ENCODE results near the gene LECT2. TPM values are rescaled to one million over a fixed set of nuclear protein-coding genes. Genes with fewer than 3 reads are reported as not detected.

LECT2 gene
- polyA plus RNA-seq, 1 donor (not counting 4 experiments of a cell fraction or from before 2014, with no cell fraction given), result not detected

- no peak overlapping the region for H3K4me3 ChIP-seq (ENCODE audit: control insufficient read depth in 2 of 3, extremely low read depth in 1 of 3, insufficient read depth in 2 of 3, low read depth in 1 of 3, low read length in 3 of 3)
- H3K27ac ChIP-seq (ENCODE audit: control insufficient read depth, insufficient read depth, low read length), result no peak overlapping the region
- dilution Hi-C loops (cut with MboI; ENCODE audit: extremely low pct_ligation_motif_present, low sequenced_read_pairs), result no loop called here
- H3K79me2 ChIP-seq (ENCODE audit: control insufficient read depth, insufficient read depth, low read length), result no peaks in the 10 kb centered on the region
- TF ChIP-seq EZH2 (IDR thresholded peaks at IDR 0.05; ENCODE audit: low read length), result no peak
- TF ChIP-seq, protein P1, sequence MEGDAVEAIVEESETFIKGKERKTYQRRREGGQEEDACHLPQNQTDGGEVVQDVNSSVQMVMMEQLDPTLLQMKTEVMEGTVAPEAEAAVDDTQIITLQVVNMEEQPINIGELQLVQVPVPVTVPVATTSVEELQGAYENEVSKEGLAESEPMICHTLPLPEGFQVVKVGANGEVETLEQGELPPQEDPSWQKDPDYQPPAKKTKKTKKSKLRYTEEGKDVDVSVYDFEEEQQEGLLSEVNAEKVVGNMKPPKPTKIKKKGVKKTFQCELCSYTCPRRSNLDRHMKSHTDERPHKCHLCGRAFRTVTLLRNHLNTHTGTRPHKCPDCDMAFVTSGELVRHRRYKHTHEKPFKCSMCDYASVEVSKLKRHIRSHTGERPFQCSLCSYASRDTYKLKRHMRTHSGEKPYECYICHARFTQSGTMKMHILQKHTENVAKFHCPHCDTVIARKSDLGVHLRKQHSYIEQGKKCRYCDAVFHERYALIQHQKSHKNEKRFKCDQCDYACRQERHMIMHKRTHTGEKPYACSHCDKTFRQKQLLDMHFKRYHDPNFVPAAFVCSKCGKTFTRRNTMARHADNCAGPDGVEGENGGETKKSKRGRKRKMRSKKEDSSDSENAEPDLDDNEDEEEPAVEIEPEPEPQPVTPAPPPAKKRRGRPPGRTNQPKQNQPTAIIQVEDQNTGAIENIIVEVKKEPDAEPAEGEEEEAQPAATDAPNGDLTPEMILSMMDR (optimal IDR thresholded peaks at IDR 0.05 in 1 of 3, IDR thresholded peaks at IDR 0.05 in 1 of 3, conservative IDR thresholded peaks at IDR 0.05 in 1 of 3; ENCODE audit: extremely low read depth in 1 of 3, insufficient read depth in 2 of 3, low read length in 3 of 3), result no peak
- no peaks in the 10 kb centered on the region for H3K36me3 ChIP-seq (ENCODE audit: control insufficient read depth in 2 of 2, extremely low read depth in 1 of 2, insufficient read depth in 2 of 2, low read length in 2 of 2)
- H3K9me3 ChIP-seq (ENCODE audit: control insufficient read depth, low read depth, low read length), result no peaks in the 10 kb centered on the region
- FAIRE-seq (no peak), DNase-seq (ENCODE audit: low read depth, low spot score) (no peak)
- H3K4me1 ChIP-seq (ENCODE audit: control insufficient read depth, extremely low read depth, insufficient read depth, low read length), result no peaks in the 10 kb centered on the region
- no peak overlapping the region for H2AFZ ChIP-seq (ENCODE audit: control insufficient read depth, low read length)
- no peak overlapping the region for H3K9ac ChIP-seq (ENCODE audit: control insufficient read depth, extremely low read depth, insufficient read depth, low read length)
- H3K27me3 ChIP-seq (ENCODE audit: control insufficient read depth, extremely low read depth, insufficient read depth, low read length), result peaks cover 35% of the 10 kb centered on the region
- no peaks in the 10 kb centered on the region for H4K20me1 ChIP-seq (ENCODE audit: control insufficient read depth, extremely low read depth, insufficient read depth, low read length)
- H3K9me1 ChIP-seq (ENCODE audit: control insufficient read depth, extremely low read depth, insufficient read depth, low read length), result no peaks in the 10 kb centered on the region
- H3K4me2 ChIP-seq (ENCODE audit: control insufficient read depth, extremely low read depth, insufficient read depth, low read depth, low read length), result no peak overlapping the region
These were observed 19.8 kb downstream of the LECT2 start for GRCh38 chr5:135934939-135935338.

DNA sequence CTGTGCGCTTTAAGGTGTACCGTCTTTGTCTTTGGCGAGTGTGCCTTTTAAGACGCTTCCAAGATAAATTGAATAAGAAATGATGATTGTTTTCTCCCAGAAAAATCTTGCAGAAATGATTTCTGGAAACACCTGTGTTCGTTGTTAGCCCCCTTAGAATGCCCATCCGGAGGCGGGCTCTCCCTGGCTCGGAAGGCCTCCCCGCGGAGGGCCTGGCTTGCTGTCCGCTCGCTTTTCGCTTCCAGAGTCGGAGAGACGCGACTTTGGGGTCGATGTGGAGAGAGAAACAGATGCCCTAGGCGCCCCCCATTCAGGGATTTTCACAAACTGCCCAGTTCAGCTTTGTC lies 23.9 kb downstream of the LECT2 start:
- no peak overlapping the region for H3K4me2 ChIP-seq (ENCODE audit: control insufficient read depth, extremely low read depth, insufficient read depth, low read depth, low read length)
- dilution Hi-C loops (cut with MboI; ENCODE audit: extremely low pct_ligation_motif_present, low sequenced_read_pairs), result no loop called here
- FAIRE-seq, result no peak

More for the DNA sequence above, 23.9 kb downstream of the LECT2 start:
- TF ChIP-seq, protein P1 (optimal IDR thresholded peaks at IDR 0.05 in 1 of 3, IDR thresholded peaks at IDR 0.05 in 1 of 3, conservative IDR thresholded peaks at IDR 0.05 in 1 of 3; ENCODE audit: extremely low read depth in 1 of 3, insufficient read depth in 2 of 3, low read length in 3 of 3), result no peak
- no peak for TF ChIP-seq EZH2 (IDR thresholded peaks at IDR 0.05; ENCODE audit: low read length)
- H3K36me3 ChIP-seq (ENCODE audit: control insufficient read depth in 2 of 2, extremely low read depth in 1 of 2, insufficient read depth in 2 of 2, low read length in 2 of 2), result no peaks in the 10 kb centered on the region
- H2AFZ ChIP-seq (ENCODE audit: control insufficient read depth, low read length), result no peak overlapping the region
- H3K4me1 ChIP-seq (ENCODE audit: control insufficient read depth, extremely low read depth, insufficient read depth, low read length), result no peaks in the 10 kb centered on the region
- peaks cover 52% of the 10 kb centered on the region for H3K27me3 ChIP-seq (ENCODE audit: control insufficient read depth, extremely low read depth, insufficient read depth, low read length)
- H3K9me3 ChIP-seq (ENCODE audit: control insufficient read depth, low read depth, low read length), result no peaks in the 10 kb centered on the region
- no peak overlapping the region for H3K27ac ChIP-seq (ENCODE audit: control insufficient read depth, insufficient read depth, low read length)
- H3K4me3 ChIP-seq (ENCODE audit: control insufficient read depth in 2 of 3, extremely low read depth in 1 of 3, insufficient read depth in 2 of 3, low read depth in 1 of 3, low read length in 3 of 3), result no peak overlapping the region
- no peaks in the 10 kb centered on the region for H3K79me2 ChIP-seq (ENCODE audit: control insufficient read depth, insufficient read depth, low read length)
- DNase-seq (ENCODE audit: low read depth, low spot score), result no peak
- H3K9ac ChIP-seq (ENCODE audit: control insufficient read depth, extremely low read depth, insufficient read depth, low read length), result no peak overlapping the region
- H4K20me1 ChIP-seq (ENCODE audit: control insufficient read depth, extremely low read depth, insufficient read depth, low read length), result no peaks in the 10 kb centered on the region
- H3K9me1 ChIP-seq (ENCODE audit: control insufficient read depth, extremely low read depth, insufficient read depth, low read length), result no peaks in the 10 kb centered on the region
